ENCODE data around the gene DIP2C.
"Not testable (repeated sequence)": the region's sequence is repeated elsewhere in the genome, so short reads cannot be mapped to it uniquely, and the experiment has no call there.

The DIP2C gene

GRCh38 chr10:404346-404745, 285.1 kb downstream of the DIP2C start:
- DNase-seq (ENCODE audit: insufficient read length) = no peak
- TF ChIP-seq POLR2A (IDR thresholded peaks at IDR 0.05; ENCODE audit: low read depth, low read length) (no peak), TAF1 (IDR thresholded peaks at IDR 0.05; ENCODE audit: borderline replicate concordance, low read depth, low read length) (no peak), POLR2AphosphoS5 (IDR thresholded peaks at IDR 0.05; ENCODE audit: low read depth, low read length) (no peak)
- no peak for FAIRE-seq

- DNase-seq (ENCODE audit: insufficient read length) (no peak), FAIRE-seq (no peak)
- TF ChIP-seq POLR2A (IDR thresholded peaks at IDR 0.05; ENCODE audit: low read depth, low read length) (no peak), TAF1 (IDR thresholded peaks at IDR 0.05; ENCODE audit: borderline replicate concordance, low read depth, low read length) (no peak), POLR2AphosphoS5 (IDR thresholded peaks at IDR 0.05; ENCODE audit: low read depth, low read length) (no peak)
These were observed 290.5 kb downstream of the DIP2C start for GRCh38 chr10:398954-399353.

GRCh38 chr10:397321-398068, 292.0 kb downstream of the DIP2C start:
- TF ChIP-seq POLR2A (IDR thresholded peaks at IDR 0.05; ENCODE audit: low read depth, low read length) (no peak), POLR2AphosphoS5 (IDR thresholded peaks at IDR 0.05; ENCODE audit: low read depth, low read length) (no peak), TAF1 (IDR thresholded peaks at IDR 0.05; ENCODE audit: borderline replicate concordance, low read depth, low read length) (no peak)
- FAIRE-seq (peak; percentile 61), DNase-seq (ENCODE audit: insufficient read length) (no peak)

GRCh38 chr10:396535-397220, 292.8 kb downstream of the DIP2C start:
- no peak for DNase-seq (ENCODE audit: insufficient read length)
- FAIRE-seq = no peak
- TF ChIP-seq POLR2A (IDR thresholded peaks at IDR 0.05; ENCODE audit: low read depth, low read length) = no peak
- TF ChIP-seq TAF1 (IDR thresholded peaks at IDR 0.05; ENCODE audit: borderline replicate concordance, low read depth, low read length) = no peak
- TF ChIP-seq POLR2AphosphoS5 (IDR thresholded peaks at IDR 0.05; ENCODE audit: low read depth, low read length) = no peak

GRCh38 chr10:396107-396506, 293.4 kb downstream of the DIP2C start:
- FAIRE-seq = no peak
- DNase-seq (ENCODE audit: insufficient read length) = no peak
- no peak for TF ChIP-seq POLR2A (IDR thresholded peaks at IDR 0.05; ENCODE audit: low read depth, low read length)
- no peak for TF ChIP-seq TAF1 (IDR thresholded peaks at IDR 0.05; ENCODE audit: borderline replicate concordance, low read depth, low read length)
- no peak for TF ChIP-seq POLR2AphosphoS5 (IDR thresholded peaks at IDR 0.05; ENCODE audit: low read depth, low read length)

- FAIRE-seq = no peak
- no peak for DNase-seq (ENCODE audit: insufficient read length)
- TF ChIP-seq POLR2AphosphoS5 (IDR thresholded peaks at IDR 0.05; ENCODE audit: low read depth, low read length) (no peak), POLR2A (IDR thresholded peaks at IDR 0.05; ENCODE audit: low read depth, low read length) (no peak), TAF1 (IDR thresholded peaks at IDR 0.05; ENCODE audit: borderline replicate concordance, low read depth, low read length) (no peak)
These were observed 293.8 kb downstream of the DIP2C start for GRCh38 chr10:395665-396064.

- not testable (repeated sequence) for DNase-seq (ENCODE audit: insufficient read length); FAIRE-seq
These were observed 294.9 kb downstream of the DIP2C start for GRCh38 chr10:394439-395101.

GRCh38 chr10:393787-394438, 295.6 kb downstream of the DIP2C start:
- TF ChIP-seq POLR2A (IDR thresholded peaks at IDR 0.05; ENCODE audit: low read depth, low read length) = no peak
- no peak for TF ChIP-seq TAF1 (IDR thresholded peaks at IDR 0.05; ENCODE audit: borderline replicate concordance, low read depth, low read length)
- TF ChIP-seq POLR2AphosphoS5 (IDR thresholded peaks at IDR 0.05; ENCODE audit: low read depth, low read length) = no peak
- FAIRE-seq = no peak
- no peak for DNase-seq (ENCODE audit: insufficient read length)

GRCh38 chr10:393106-393745, 296.2 kb downstream of the DIP2C start:
- TF ChIP-seq TAF1 (IDR thresholded peaks at IDR 0.05; ENCODE audit: borderline replicate concordance, low read depth, low read length) (no peak), POLR2AphosphoS5 (IDR thresholded peaks at IDR 0.05; ENCODE audit: low read depth, low read length) (no peak), POLR2A (IDR thresholded peaks at IDR 0.05; ENCODE audit: low read depth, low read length) (no peak)
- FAIRE-seq = no peak
- DNase-seq (ENCODE audit: insufficient read length) = no peak

- no peak for FAIRE-seq
- DNase-seq (ENCODE audit: insufficient read length) = no peak
These were observed 296.8 kb downstream of the DIP2C start for GRCh38 chr10:392705-393037.

More at GRCh38 chr10:392705-393037, 296.8 kb downstream of the DIP2C start:
- TF ChIP-seq POLR2AphosphoS5 (IDR thresholded peaks at IDR 0.05; ENCODE audit: low read depth, low read length) (no peak), POLR2A (IDR thresholded peaks at IDR 0.05; ENCODE audit: low read depth, low read length) (no peak), TAF1 (IDR thresholded peaks at IDR 0.05; ENCODE audit: borderline replicate concordance, low read depth, low read length) (no peak)

Data from GM12892 (cell line).